OCI-LY1 (cell line): ENCODE measurements around the gene SLC22A12.

ENCODE experiments used
- H2AFZ ChIP-seq: fragments of 200-600 bp; sonication (generic), shearing (Covaris generic); 2 replicates; pipeline ENCODE4 v1.6.0; 2014; ENCODE audit warnings: antibody characterized with exemption, mild to moderate bottlenecking, low read length
- H3F3A ChIP-seq: fragments of 200-600 bp; sonication (generic), shearing (Covaris generic); 2 replicates; pipeline ENCODE4 v1.6.0; 2014; ENCODE audit warnings: mild to moderate bottlenecking, antibody characterized with exemption, low read length, moderate library complexity; ENCODE audit not compliant: insufficient read depth
- H3K27ac ChIP-seq: fragments of 200-600 bp; sonication (generic); 2 replicates; pipeline ENCODE4 v1.5.1; 2014; ENCODE audit warnings: low read length, mixed run types, mild to moderate bottlenecking, low read depth; ENCODE audit not compliant: poor library complexity, severe bottlenecking
- H3K27me3 ChIP-seq: fragments of 200-600 bp; sonication (generic); 2 replicates; pipeline ENCODE4 v1.6.0; 2014; ENCODE audit warnings: antibody characterized with exemption, mild to moderate bottlenecking, low read length, moderate library complexity; ENCODE audit not compliant: insufficient read depth
- H3K36me3 ChIP-seq: fragments of 200-600 bp; sonication (generic); 2 replicates; pipeline ENCODE4 v1.6.1; 2014; ENCODE audit warnings: mild to moderate bottlenecking, antibody characterized with exemption, low read length, moderate library complexity, mixed read lengths; ENCODE audit not compliant: insufficient read depth
- H3K4me1 ChIP-seq: fragments of 200-600 bp; sonication (generic); 2 replicates; pipeline ENCODE4 v1.5.1; 2014; ENCODE audit warnings: mild to moderate bottlenecking, low read length, moderate library complexity; ENCODE audit not compliant: insufficient read depth, severe bottlenecking
- H3K4me2 ChIP-seq: fragments of 200-600 bp; sonication (generic), shearing (Covaris generic); 2 replicates; pipeline ENCODE4 v1.6.1; 2014; ENCODE audit warnings: low read length
- H3K4me3 ChIP-seq: fragments of 200-600 bp; sonication (generic); 2 replicates; pipeline ENCODE4 v1.5.1; 2014; ENCODE audit warnings: low read length, low read depth, mild to moderate bottlenecking, mixed read lengths; ENCODE audit not compliant: poor library complexity, severe bottlenecking
- H3K79me2 ChIP-seq: fragments of 200-600 bp; shearing (Covaris generic); 2 replicates; pipeline ENCODE4 v1.6.1; 2016; ENCODE audit warnings: mixed run types, low read length, mixed read lengths; ENCODE audit not compliant: insufficient read depth
- H3K9ac ChIP-seq: fragments of 200-600 bp; sonication (generic), shearing (Covaris generic); 2 replicates; pipeline ENCODE4 v1.6.1; 2014; ENCODE audit warnings: mild to moderate bottlenecking, low read length, mixed read lengths
- H3K9me2 ChIP-seq: fragments of 200-600 bp; sonication (generic), shearing (Covaris generic); 2 replicates; pipeline ENCODE4 v1.6.1; 2014; ENCODE audit warnings: low read depth, mild to moderate bottlenecking, low read length, mixed read lengths
- H3K9me3 ChIP-seq: fragments of 200-600 bp; shearing (Covaris generic); 2 replicates; pipeline ENCODE4 v1.6.1; 2014; ENCODE audit warnings: low read length, mixed read lengths
- H4K20me1 ChIP-seq: fragments of 200-600 bp; sonication (generic), shearing (Covaris generic); 2 replicates; pipeline ENCODE4 v1.6.0; 2016; ENCODE audit warnings: mild to moderate bottlenecking, low read length; ENCODE audit not compliant: insufficient read depth
- CTCF ChIP-seq: fragments of 200-600 bp; sonication (generic), shearing (Covaris generic); IDR thresholded peaks from 2 replicates; pipeline ENCODE4 v1.5.1; 2017; ENCODE audit warnings: mild to moderate bottlenecking, antibody characterized with exemption, low read length, moderate library complexity, mixed read lengths
- EZH2 ChIP-seq: fragments of 200-600 bp; sonication (generic), shearing (Covaris generic); IDR thresholded peaks from 2 replicates; pipeline ENCODE4 v1.8.0; 2017; ENCODE audit warnings: borderline replicate concordance, mixed run types, mild to moderate bottlenecking, antibody characterized with exemption, low read length, moderate library complexity, mixed read lengths

SLC22A12 gene

GRCh38 chr11:64607381-64607985, 16.5 kb downstream of the SLC22A12 start:
- Histone ChIP-seq H3K9me2 (no peaks in the 10 kb centered on the region), H3K4me1 (no peaks in the 10 kb centered on the region), H3K79me2 (no peaks in the 10 kb centered on the region), H2AFZ (no peak overlapping the region), H4K20me1 (no peaks in the 10 kb centered on the region), H3F3A (no peaks in the 10 kb centered on the region), H3K36me3 (no peaks in the 10 kb centered on the region), H3K27ac (no peak overlapping the region), H3K4me3 (no peak overlapping the region), H3K4me2 (no peak overlapping the region), H3K9me3 (no peaks in the 10 kb centered on the region), H3K27me3 (peaks cover 5% of the 10 kb centered on the region; the same call in 1 of the 2 replicates), H3K9ac (no peak overlapping the region)
- no peak for TF ChIP-seq CTCF
- no peak for TF ChIP-seq EZH2

- no peaks in the 10 kb centered on the region for H3K9me2 ChIP-seq
- H2AFZ ChIP-seq, result no peak overlapping the region
- H3K4me1 ChIP-seq, result no peaks in the 10 kb centered on the region
- peaks cover 5% of the 10 kb centered on the region; the same call in 1 of the 2 replicates for H3K27me3 ChIP-seq
- no peak for TF ChIP-seq EZH2
- TF ChIP-seq CTCF, result no peak
- no peaks in the 10 kb centered on the region for H3K36me3 ChIP-seq
- no peaks in the 10 kb centered on the region for H3K9me3 ChIP-seq
- H3F3A ChIP-seq, result no peaks in the 10 kb centered on the region
- H3K4me2 ChIP-seq, result no peak overlapping the region
- no peak overlapping the region for H3K27ac ChIP-seq
- no peak overlapping the region for H3K9ac ChIP-seq
- H4K20me1 ChIP-seq, result no peaks in the 10 kb centered on the region
- no peak overlapping the region for H3K4me3 ChIP-seq
- H3K79me2 ChIP-seq, result no peaks in the 10 kb centered on the region
Measured at GRCh38 chr11:64608046-64608445, 17.0 kb downstream of the SLC22A12 start.

GRCh38 chr11:64608636-64609035, 17.6 kb downstream of the SLC22A12 start:
- Histone ChIP-seq H3K36me3 (no peaks in the 10 kb centered on the region), H3K4me3 (no peak overlapping the region), H3F3A (no peaks in the 10 kb centered on the region), H3K9me3 (no peaks in the 10 kb centered on the region), H3K4me1 (no peaks in the 10 kb centered on the region), H3K9ac (no peak overlapping the region), H2AFZ (no peak overlapping the region), H3K27me3 (peaks cover 10% of the 10 kb centered on the region; the same call in 1 of the 2 replicates), H3K9me2 (no peaks in the 10 kb centered on the region), H4K20me1 (no peaks in the 10 kb centered on the region), H3K27ac (no peak overlapping the region), H3K4me2 (no peak overlapping the region), H3K79me2 (no peaks in the 10 kb centered on the region)
- TF ChIP-seq CTCF (no peak), EZH2 (no peak)
